Kidney (tissue), 14 donors: ENCODE measurements around the gene HMGN3. TPM values are rescaled to one million over a fixed set of nuclear protein-coding genes. Genes with fewer than 3 reads are reported as not detected.
A peak's percentile ranks its signal among the peaks of the same experiment; 100 is the strongest.

Source experiments
- DNase-seq, 5 donors: peaks; one replicate each; pipeline ENCODE4 v3.0.0-alpha.2; 2013 to 2020
- FAIRE-seq: peaks from 2 replicates; lab custom pipeline; 2012; peaks lifted over from hg19 to GRCh38; lab: Jason Lieb, UNC
- H3K27ac ChIP-seq, 2 donors: one replicate each; pipeline ENCODE4 v1.7.0; 2013; ENCODE audit warnings: low read depth in 2 of 2, low read length in 2 of 2, inconsistent platforms in 1 of 2
- H3K27me3 ChIP-seq: one replicate; pipeline ENCODE4 v1.7.1; 2013; ENCODE audit warnings: low read length, inconsistent platforms; ENCODE audit not compliant: control insufficient read depth, insufficient read depth
- H3K36me3 ChIP-seq, 3 donors: one replicate each; pipeline versions ENCODE4 v1.7.0 to v1.7.1; 2013; ENCODE audit warnings: low read length in 3 of 3, control low read depth in 1 of 3, inconsistent platforms in 1 of 3; ENCODE audit not compliant: insufficient read depth in 3 of 3, control insufficient read depth in 2 of 3
- H3K4me1 ChIP-seq, 3 donors: one replicate each; pipeline versions ENCODE4 v1.7.0 to v1.7.1; 2013; ENCODE audit warnings: low read length in 3 of 3, inconsistent platforms in 1 of 3, low read depth in 1 of 3; ENCODE audit not compliant: control insufficient read depth in 2 of 3, insufficient read depth in 2 of 3
- H3K4me3 ChIP-seq, 3 donors: one replicate each; pipeline versions ENCODE4 v1.7.0 to v1.8.1; 2013; ENCODE audit warnings: low read length in 3 of 3, control low read depth in 1 of 3, inconsistent platforms in 1 of 3
- H3K9ac ChIP-seq, 3 donors: one replicate each; pipeline versions ENCODE4 v1.7.0 to v1.7.1; 2013; ENCODE audit warnings: low read length in 3 of 3, control low read depth in 1 of 3, inconsistent platforms in 1 of 3
- H3K9me3 ChIP-seq, 3 donors: one replicate each; pipeline versions ENCODE4 v1.7.0 to v1.7.1; 2013; ENCODE audit warnings: low read length in 3 of 3, control low read depth in 1 of 3, inconsistent platforms in 1 of 3; ENCODE audit not compliant: control insufficient read depth in 2 of 3, insufficient read depth in 1 of 3
- intact Hi-C: fragments of 100-400 bp; cut with DNase I; formaldehyde crosslinking; loops from one replicate; pipeline ENCODE4 v1.11.1; 2022
- polyA plus RNA-seq: library from polyadenylated mRNA; stranded (reverse); fragments of 350-450 nt; fragmentation: Illumina TruSeq; extraction: RNeasy Lipid Tissue Mini Kit (QIAGEN cat#74804); gene quantifications from one replicate; pipeline ENCODE4 v1.2.3, GENCODE V29; 2014; ENCODE audit warnings: low read depth, low replicate concordance; ENCODE audit not compliant: insufficient read depth
- total RNA-seq: library from RNA; stranded (reverse); fragmentation: NEBNext Ultra II Directional; extraction: Animal tissue kit (Norgen Biotek cat#: 25700); gene quantifications from one replicate; pipeline ENCODE4 v1.2.1, GENCODE V29; 2021
- TF ChIP-seq, protein P1 (sequence below): IDR thresholded peaks from 3 replicates; pipeline ENCODE4 v1.5.1; 2012; ENCODE audit warnings: mild to moderate bottlenecking, moderate library complexity, borderline replicate concordance; ENCODE audit not compliant: insufficient read depth; ENCODE audit errors: extremely low read depth
- donor health status: control.
- donor health status: control.
- donor health status: control.
- donor health status: control.
- donor health status: control.
- donor health status: DM: yes; HTN: yes; CAD: no.
- donor health status: Normal renal cell carcinoma (clear cell type).

The HMGN3 gene
- total and polyA plus RNA-seq, 2 donors from 2014 or later = 110 to 314 TPM

DNA sequence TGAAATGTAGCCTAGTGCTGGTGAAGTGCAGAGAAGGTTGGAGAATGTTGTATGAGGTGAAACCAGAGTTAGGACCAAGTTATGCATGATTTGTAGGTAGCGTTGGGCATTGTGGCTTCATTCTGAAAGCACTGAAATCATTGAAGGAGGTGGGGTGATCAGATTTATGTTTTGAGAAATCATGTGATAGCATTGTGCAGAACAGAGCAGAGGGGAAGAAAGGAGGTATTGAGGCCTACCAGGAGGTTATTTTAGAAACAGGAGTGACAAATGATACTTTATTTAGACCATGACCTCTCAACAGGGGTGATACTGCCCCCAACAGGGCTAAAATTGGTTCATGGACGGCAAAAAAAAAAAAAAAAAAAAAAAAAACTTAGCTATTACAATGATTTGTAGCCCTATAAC, 15.6 kb upstream of the HMGN3 start:
- intact Hi-C loops = no loop called here
- H3K9me3 ChIP-seq = no peaks in the 10 kb centered on the region
- H3K9ac ChIP-seq = no peak overlapping the region
- no peaks in the 10 kb centered on the region for H3K36me3 ChIP-seq
- FAIRE-seq (no peak), DNase-seq (no peak)
- H3K4me1 ChIP-seq = no peaks in the 10 kb centered on the region
- no peak overlapping the region for H3K4me3 ChIP-seq
- no peaks in the 10 kb centered on the region for H3K27me3 ChIP-seq
- H3K27ac ChIP-seq = no peak overlapping the region
- TF ChIP-seq, protein P1, sequence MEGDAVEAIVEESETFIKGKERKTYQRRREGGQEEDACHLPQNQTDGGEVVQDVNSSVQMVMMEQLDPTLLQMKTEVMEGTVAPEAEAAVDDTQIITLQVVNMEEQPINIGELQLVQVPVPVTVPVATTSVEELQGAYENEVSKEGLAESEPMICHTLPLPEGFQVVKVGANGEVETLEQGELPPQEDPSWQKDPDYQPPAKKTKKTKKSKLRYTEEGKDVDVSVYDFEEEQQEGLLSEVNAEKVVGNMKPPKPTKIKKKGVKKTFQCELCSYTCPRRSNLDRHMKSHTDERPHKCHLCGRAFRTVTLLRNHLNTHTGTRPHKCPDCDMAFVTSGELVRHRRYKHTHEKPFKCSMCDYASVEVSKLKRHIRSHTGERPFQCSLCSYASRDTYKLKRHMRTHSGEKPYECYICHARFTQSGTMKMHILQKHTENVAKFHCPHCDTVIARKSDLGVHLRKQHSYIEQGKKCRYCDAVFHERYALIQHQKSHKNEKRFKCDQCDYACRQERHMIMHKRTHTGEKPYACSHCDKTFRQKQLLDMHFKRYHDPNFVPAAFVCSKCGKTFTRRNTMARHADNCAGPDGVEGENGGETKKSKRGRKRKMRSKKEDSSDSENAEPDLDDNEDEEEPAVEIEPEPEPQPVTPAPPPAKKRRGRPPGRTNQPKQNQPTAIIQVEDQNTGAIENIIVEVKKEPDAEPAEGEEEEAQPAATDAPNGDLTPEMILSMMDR = peak; percentile 17

DNA sequence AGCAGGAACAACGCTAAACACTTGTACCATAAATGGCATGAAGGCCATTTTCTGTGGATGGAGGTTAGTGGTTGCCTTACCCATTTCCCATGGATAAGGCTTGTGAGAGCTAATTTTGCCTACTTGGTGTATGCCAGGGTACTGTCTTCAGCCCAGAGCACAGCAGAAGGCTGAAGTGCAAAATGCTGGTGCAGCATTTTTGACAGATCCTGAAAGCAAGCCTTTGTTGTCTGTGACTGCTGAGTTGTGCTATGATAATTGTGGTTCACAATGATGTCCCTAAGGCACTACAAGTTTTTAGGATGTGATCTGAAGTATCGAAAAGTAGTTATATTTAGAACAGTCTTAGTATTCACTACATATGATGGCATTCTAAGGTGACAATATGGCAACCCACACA, 14.7 kb upstream of the HMGN3 start:
- TF ChIP-seq, protein P1 = no peak
- no peaks in the 10 kb centered on the region for H3K27me3 ChIP-seq
- H3K4me1 ChIP-seq = no peaks in the 10 kb centered on the region
- FAIRE-seq (no peak), DNase-seq (no peak)
- no peaks in the 10 kb centered on the region for H3K9me3 ChIP-seq
- no peak overlapping the region for H3K9ac ChIP-seq
- H3K36me3 ChIP-seq = no peaks in the 10 kb centered on the region
- no peak overlapping the region for H3K4me3 ChIP-seq
- intact Hi-C loops = no loop called here
- H3K27ac ChIP-seq = no peak overlapping the region

DNA sequence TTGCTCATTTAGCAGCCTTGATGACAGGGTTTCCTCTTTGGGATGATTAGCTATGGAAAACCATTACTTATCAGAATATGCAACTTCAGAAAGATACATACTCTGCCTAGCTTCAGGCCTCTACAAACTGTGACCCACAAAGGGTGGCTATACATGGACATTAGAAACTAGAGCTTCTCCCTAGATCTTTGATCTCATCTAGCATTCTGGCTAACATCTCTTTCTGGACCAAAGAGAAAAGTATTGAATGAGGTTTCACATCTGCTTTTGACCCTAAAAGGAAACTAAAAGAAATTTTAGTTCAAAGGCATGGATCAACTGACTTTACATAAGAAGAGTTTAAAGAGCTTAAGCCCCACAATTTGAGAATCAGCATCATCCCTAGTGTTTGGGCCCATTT, 12.4 kb upstream of the HMGN3 start:
- FAIRE-seq (no peak), DNase-seq (no peak)
- TF ChIP-seq, protein P1 = no peak
- no peak overlapping the region for H3K9ac ChIP-seq
- no peaks in the 10 kb centered on the region for H3K9me3 ChIP-seq
- H3K36me3 ChIP-seq = no peaks in the 10 kb centered on the region
- no peak overlapping the region for H3K27ac ChIP-seq
- no peaks in the 10 kb centered on the region for H3K27me3 ChIP-seq
- H3K4me1 ChIP-seq = no peaks in the 10 kb centered on the region
- no peak overlapping the region for H3K4me3 ChIP-seq
- intact Hi-C loops = no loop called here

DNA sequence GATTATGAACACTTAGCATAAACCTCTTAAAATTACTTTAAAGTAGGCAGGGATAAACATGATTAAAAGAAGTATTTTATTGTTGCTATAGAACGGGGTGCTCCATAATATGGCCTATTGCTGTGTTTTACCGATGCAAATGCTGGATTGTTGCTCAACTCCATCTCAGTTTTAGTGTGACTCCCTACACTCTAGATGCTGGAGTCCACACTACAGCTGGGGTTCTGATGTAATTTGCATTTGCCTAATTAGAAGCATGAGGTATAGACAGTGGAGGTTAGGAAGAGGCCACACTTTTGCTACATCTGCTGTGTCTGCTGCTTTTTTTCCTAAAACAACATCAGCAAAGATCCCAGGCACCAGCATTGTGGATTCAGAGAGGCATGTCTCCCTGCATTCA, 6.7 kb upstream of the HMGN3 start:
- intact Hi-C loops = no loop called here
- FAIRE-seq = no peak
- Histone ChIP-seq H3K9ac (no peak overlapping the region), H3K27me3 (no peaks in the 10 kb centered on the region), H3K4me3 (no peak overlapping the region), H3K36me3 (no peaks in the 10 kb centered on the region), H3K4me1 (no peaks in the 10 kb centered on the region), H3K27ac (no peak overlapping the region), H3K9me3 (no peaks in the 10 kb centered on the region)
- TF ChIP-seq, protein P1 = no peak
- DNase-seq = no peak
